ENCODE data around the gene APC.
"Not testable (repeated sequence)": the region's sequence is repeated elsewhere in the genome, so short reads cannot be mapped to it uniquely, and the experiment has no call there.

DNA sequence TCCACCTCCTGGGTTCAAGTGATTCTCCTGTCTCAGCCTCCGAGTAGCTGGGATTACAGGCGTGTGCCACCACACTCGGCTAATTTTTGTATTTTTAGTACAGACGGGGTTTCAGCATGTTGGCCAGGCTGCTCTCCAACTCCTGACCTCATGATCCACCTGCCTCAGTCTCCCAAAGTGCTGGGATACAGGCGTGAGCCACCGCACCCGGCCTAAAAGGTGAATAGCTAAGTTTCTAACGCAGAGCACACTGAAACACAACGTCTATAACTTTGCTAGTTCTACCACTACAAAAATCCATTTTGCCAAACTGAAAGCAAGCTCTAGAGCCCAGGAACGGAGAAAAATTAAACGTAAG lies 122.9 kb downstream of the APC start:
- not testable (repeated sequence) for TF ChIP-seq POLR2AphosphoS5 (IDR thresholded peaks at IDR 0.05; ENCODE audit: low read depth, low read length); TAF1 (IDR thresholded peaks at IDR 0.05; ENCODE audit: borderline replicate concordance, low read depth, low read length); POLR2A (IDR thresholded peaks at IDR 0.05; ENCODE audit: low read depth, low read length)
